ENCODE data around the gene DHX15. TPM values are rescaled to one million over a fixed set of nuclear protein-coding genes. Genes with fewer than 3 reads are reported as not detected.

The DHX15 gene
- total and polyA plus RNA-seq, 2 of the 8 experiments (the other 6 are each of a cell fraction or from before 2014, with no cell fraction given) = 126 to 286 TPM

DNA sequence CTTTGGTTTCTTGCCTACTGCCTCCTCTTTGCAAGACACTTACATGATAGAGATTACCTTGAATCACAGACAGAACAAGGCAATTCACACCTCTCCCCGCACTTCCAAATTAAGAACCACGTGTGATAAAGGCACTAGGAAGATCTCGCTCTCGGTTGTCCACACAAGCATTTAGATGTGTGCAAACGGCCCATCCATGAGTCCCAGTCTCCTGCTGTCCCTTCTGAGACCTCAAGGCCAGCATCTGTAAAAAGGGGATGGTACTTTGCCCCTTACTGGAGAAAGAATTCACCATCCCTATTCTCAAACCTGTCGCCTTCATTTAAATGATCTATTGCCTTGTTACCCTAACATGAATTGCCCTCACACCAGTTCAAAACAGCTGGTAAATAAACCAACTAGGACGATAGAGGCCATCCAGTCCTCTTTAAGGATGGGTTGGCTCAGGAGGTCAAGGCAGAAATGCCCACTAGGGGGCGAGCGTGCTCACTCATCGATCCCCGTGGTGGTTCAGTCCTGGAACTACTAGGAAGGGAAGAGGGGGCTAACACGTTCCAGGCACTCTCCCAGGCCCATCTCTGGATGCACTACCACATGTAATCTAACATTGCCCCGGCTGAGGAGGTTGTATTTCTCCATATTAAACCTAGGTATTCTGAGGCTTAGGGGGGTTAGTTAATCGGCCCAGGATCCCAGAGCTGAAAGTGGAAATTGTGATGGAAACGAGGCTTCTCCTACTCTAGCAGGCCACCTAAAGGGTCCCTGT lies 95.8 kb downstream of the DHX15 start:
- POLR2A ChIA-PET (ENCODE audit: partially characterized antibody) = interaction anchor here (0.7 to 3.0 kb wide), 5 partner anchors 13 to 171 kb away, joined by 3 to 21 read pairs (median 4); no protein-coding TSS in a partner anchor
- no peak overlapping the region for H3K9ac ChIP-seq (replicated peaks in 1 of 4; ENCODE audit: extremely low read depth in 1 of 4, low read depth in 3 of 4, low read length in 3 of 4)
- H3K18ac ChIP-seq (ENCODE audit: extremely low read depth, low read length) = no peak overlapping the region
- H3K27me3 ChIP-seq (replicated peaks in 1 of 4; ENCODE audit: control insufficient read depth in 3 of 4, extremely low read depth in 1 of 4, insufficient read depth in 3 of 4, low read length in 3 of 4) = peaks cover 0 to 1% (median 0%) of the 10 kb centered on the region in 4 experiments; a peak in 1 of 7 replicates
- 0 out of 2 replicates have a peak overlapping the region, but pooled peaks have one; percentile 47 for H2AFZ ChIP-seq (ENCODE audit: low read length)
- 40% methylated on average over 15 of the region's 15 CpGs; no CpG with 5 or more reads in 1 of the 2 experiments for WGBS, 2 experiments (ENCODE audit: extremely low coverage in 1 of 2, insufficient coverage in 1 of 2, insufficient read length in 1 of 2, insufficient replicate concordance in 2 of 2, low coverage in 1 of 2, low lambda C conversion rate in 2 of 2, missing lambda C conversion rate in 1 of 2)
- H3K36me3 ChIP-seq (ENCODE audit: control insufficient read depth in 2 of 4, insufficient read depth in 4 of 4, low read length in 3 of 4) = no peaks in the 10 kb centered on the region
- H3K23ac ChIP-seq (ENCODE audit: insufficient read length) = no peak overlapping the region
- no peaks in the 10 kb centered on the region for H3K79me1 ChIP-seq (ENCODE audit: low read depth, low read length)
- H2BK20ac ChIP-seq (ENCODE audit: low read length) = 0 out of 2 replicates have a peak overlapping the region, but pooled peaks have one; percentile 13
- peak overlapping the region; percentile 31 for H4K91ac ChIP-seq (replicated peaks; ENCODE audit: insufficient read length, low read length)
- no peak overlapping the region for H3K27ac ChIP-seq (ENCODE audit: low read depth, low read length)
- H3K4ac ChIP-seq (replicated peaks; ENCODE audit: insufficient read length, low read depth, low read length) = no peak overlapping the region
- no peak overlapping the region for H3K56ac ChIP-seq (replicated peaks; ENCODE audit: insufficient read length, low read depth, low read length)
- H2AK5ac ChIP-seq (ENCODE audit: low read depth, low read length) = no peak overlapping the region
- H3K79me2 ChIP-seq (ENCODE audit: control insufficient read depth in 1 of 2, insufficient read depth in 2 of 2, low read length in 2 of 2) = no peaks in the 10 kb centered on the region
- H2BK15ac ChIP-seq (ENCODE audit: low read length) = no peak overlapping the region
- H2BK5ac ChIP-seq (ENCODE audit: low read depth, low read length) = no peak overlapping the region
- H3K14ac ChIP-seq (ENCODE audit: insufficient read length) = no peak overlapping the region
- no peak overlapping the region for H4K5ac ChIP-seq (ENCODE audit: insufficient read length, low read depth, low read length)
- DNase-seq (ENCODE audit: low read depth in 1 of 2, low spot score in 2 of 2) (peak in 1 of 2 experiments; percentile 98), FAIRE-seq (peak; percentile 93)
- H3K4me1 ChIP-seq (replicated peaks in 1 of 4; ENCODE audit: control insufficient read depth in 3 of 4, insufficient read depth in 4 of 4, low read length in 3 of 4) = peaks cover 0 to 3% (median 0%) of the 10 kb centered on the region in 4 experiments; a peak in 3 of 7 replicates
- no peak overlapping the region for H4K8ac ChIP-seq (ENCODE audit: extremely low read depth, insufficient read depth, low read length)
- H4K20me1 ChIP-seq (replicated peaks in 1 of 2; ENCODE audit: control insufficient read depth in 1 of 2, insufficient read depth in 2 of 2, low read length in 2 of 2) = peaks cover 0 to 6% of the 10 kb centered on the region in 2 experiments
- H2BK12ac ChIP-seq (ENCODE audit: low read depth, low read length) = no peak overlapping the region
- no peak overlapping the region for H3K4me3 ChIP-seq (ENCODE audit: extremely low read depth in 1 of 4, insufficient read depth in 2 of 4, low read depth in 3 of 4, low read length in 4 of 4)
- CTCF ChIA-PET (ENCODE audit: partially characterized antibody) = interaction anchor here (0.6 to 5.9 kb wide), 37 partner anchors 8 to 499 kb away, joined by 3 to 71 read pairs (median 4); partner anchors contain the start of gene DHX15
- H2BK120ac ChIP-seq (replicated peaks; ENCODE audit: low read depth, low read length) = peak overlapping the region; percentile 7
- H3K9me3 ChIP-seq (ENCODE audit: insufficient read depth in 2 of 2, low read depth in 1 of 2, low read length in 1 of 2) = no peaks in the 10 kb centered on the region; a peak in 1 of 4 replicates
- peaks cover 10% of the 10 kb centered on the region; the same call in 1 of the 2 replicates for H3K23me2 ChIP-seq (ENCODE audit: low read depth, low read length)
- H3K4me2 ChIP-seq (ENCODE audit: insufficient read depth in 1 of 2, low read depth in 2 of 2, low read length in 2 of 2) = no peak overlapping the region
- no peak for TF ChIP-seq KDM4A (IDR thresholded peaks at IDR 0.05; ENCODE audit: low read depth, low read length, severe bottlenecking)
- peak in 1 of 2 experiments; percentile 63; a peak in 1 of 4 replicates for TF ChIP-seq HDAC2 (IDR thresholded peaks at IDR 0.05; ENCODE audit: borderline replicate concordance in 1 of 2, low read depth in 2 of 2, low read length in 2 of 2)
- TF ChIP-seq GTF2F1 (IDR thresholded peaks at IDR 0.05; ENCODE audit: borderline replicate concordance, low read depth, low read length) = no peak
- TF ChIP-seq, protein P1, sequence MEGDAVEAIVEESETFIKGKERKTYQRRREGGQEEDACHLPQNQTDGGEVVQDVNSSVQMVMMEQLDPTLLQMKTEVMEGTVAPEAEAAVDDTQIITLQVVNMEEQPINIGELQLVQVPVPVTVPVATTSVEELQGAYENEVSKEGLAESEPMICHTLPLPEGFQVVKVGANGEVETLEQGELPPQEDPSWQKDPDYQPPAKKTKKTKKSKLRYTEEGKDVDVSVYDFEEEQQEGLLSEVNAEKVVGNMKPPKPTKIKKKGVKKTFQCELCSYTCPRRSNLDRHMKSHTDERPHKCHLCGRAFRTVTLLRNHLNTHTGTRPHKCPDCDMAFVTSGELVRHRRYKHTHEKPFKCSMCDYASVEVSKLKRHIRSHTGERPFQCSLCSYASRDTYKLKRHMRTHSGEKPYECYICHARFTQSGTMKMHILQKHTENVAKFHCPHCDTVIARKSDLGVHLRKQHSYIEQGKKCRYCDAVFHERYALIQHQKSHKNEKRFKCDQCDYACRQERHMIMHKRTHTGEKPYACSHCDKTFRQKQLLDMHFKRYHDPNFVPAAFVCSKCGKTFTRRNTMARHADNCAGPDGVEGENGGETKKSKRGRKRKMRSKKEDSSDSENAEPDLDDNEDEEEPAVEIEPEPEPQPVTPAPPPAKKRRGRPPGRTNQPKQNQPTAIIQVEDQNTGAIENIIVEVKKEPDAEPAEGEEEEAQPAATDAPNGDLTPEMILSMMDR (IDR thresholded peaks at IDR 0.05; ENCODE audit: control extremely low read depth in 1 of 3, insufficient read depth in 1 of 3, low read depth in 1 of 3, low read length in 3 of 3) = peak; percentile 86 to 97 (median 96)
- TF ChIP-seq, protein P2, sequence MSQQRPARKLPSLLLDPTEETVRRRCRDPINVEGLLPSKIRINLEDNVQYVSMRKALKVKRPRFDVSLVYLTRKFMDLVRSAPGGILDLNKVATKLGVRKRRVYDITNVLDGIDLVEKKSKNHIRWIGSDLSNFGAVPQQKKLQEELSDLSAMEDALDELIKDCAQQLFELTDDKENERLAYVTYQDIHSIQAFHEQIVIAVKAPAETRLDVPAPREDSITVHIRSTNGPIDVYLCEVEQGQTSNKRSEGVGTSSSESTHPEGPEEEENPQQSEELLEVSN (IDR thresholded peaks at IDR 0.05) = no peak
- peak; percentile 81; the same call in 1 of the 2 replicates for TF ChIP-seq KDM1A (IDR thresholded peaks at IDR 0.05; ENCODE audit: borderline replicate concordance, low read length)
- TF ChIP-seq TEAD4 (IDR thresholded peaks at IDR 0.05; ENCODE audit: low read depth, low read length) = 0 out of 2 replicates have a peak, but pooled peaks have one; percentile 18
